HG03108 (cell line): ENCODE results near the gene CACNA1G.

Experiments used
- ATAC-seq: cut with Tn5 transposase; IDR thresholded peaks from one replicate; pipeline ENCODE4 v1.9.1; 2021; ENCODE audit warnings: moderate library complexity; ENCODE audit not compliant: unreplicated experiment

The CACNA1G gene

DNA sequence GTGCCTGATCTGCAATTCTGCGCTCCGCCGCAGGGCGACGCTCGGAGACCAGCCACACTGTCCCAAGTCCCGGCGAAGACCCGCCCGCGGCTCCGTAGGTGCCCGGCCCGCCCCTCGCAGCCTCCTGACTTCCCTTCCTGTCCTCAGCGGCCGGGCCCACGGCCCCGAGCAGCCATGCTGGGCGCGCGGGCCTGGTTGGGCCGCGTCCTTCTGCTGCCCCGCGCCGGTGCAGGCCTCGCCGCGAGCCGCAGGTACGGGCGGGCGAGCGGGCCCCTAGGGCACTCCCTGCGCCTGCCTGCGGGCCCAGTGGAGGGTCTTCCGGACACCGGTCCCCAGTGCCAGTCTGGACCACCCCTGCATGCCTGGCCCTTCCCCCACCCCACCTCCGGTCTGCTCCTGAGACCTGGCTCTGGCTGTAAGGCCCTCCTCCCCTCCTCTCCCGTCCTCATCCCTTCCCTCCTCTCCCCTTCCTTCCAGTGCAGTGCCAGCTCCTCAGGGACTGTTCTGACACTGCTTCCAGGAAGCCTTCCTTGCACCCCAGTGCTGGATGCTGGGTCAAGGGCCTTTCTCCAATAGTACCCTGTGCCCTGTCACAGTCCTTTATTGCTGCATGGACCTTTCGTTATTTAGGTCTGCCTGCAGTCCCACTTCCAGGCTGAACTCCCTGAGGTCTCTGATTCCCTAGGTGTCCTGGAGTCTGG, 13.3 kb upstream of the CACNA1G start, which contains the start of gene SPATA20:
SPATA20 (plus strand) TSS at position 140 of the 701 bp plus-strand sequence; CDS start at position 175, 35 bp downstream.
- ATAC-seq = peak; percentile 75

DNA sequence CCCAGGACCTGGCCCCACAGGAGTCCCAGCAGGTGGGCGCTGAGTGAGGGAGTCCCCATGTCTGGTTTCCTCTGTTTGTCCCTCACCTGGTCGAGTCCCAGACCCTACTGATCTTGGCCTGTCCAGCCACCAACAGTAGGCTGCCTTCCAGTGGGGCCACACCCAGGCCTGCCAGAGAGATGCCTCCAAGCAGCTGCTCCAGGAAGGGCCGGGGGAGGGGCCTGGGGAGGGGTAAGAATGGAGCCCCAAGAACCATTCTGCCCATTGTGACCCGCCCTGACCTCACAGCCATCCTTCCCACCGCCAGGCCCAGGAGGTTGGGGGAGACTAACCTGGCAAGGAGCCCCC, 12.8 kb upstream of the CACNA1G start:
- no peak for ATAC-seq

DNA sequence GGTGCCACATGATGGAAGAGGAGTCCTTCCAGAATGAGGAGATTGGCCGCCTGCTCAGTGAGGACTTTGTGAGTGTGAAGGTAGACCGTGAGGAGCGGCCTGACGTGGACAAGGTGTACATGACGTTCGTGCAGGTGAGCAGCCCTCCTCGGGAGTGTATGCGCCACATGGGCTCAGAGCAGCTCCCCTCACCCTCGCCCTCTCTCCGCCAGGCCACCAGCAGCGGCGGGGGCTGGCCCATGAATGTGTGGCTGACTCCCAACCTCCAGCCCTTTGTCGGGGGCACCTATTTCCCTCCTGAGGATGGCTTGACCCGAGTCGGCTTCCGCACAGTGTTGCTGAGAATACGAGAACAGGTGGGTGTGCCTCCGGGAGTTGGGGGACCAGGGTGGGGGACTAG, 11.7 kb upstream of the CACNA1G start:
- no peak for ATAC-seq

DNA sequence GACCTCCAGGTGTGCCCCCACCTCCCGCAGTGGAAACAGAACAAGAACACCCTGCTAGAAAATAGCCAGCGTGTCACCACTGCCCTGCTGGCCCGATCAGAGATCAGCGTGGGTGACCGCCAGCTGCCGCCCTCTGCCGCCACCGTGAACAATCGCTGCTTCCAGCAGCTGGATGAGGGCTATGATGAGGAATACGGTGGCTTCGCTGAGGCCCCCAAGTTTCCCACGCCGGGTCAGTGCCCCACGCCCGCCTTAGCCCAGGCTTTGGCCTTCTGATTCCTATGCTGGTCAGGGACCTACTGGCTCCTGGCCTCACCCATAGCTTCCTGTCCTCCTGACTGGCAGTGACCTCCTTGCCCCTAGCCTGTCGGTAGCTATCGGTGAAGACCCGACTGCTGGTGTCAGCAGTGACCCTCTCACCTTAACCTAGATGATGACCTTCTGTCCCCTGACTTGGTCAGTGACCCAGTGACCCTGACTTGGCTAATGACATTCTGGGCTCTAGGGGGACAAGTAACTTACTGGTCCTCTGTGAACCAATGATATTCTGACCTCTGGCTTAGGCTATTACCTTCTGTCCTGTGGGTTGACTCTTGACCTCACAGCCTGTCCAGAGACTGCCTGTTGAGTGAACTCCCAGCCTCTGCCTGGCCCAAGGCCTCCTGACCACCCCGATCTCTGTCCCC, 11.1 kb upstream of the CACNA1G start:
- no peak for ATAC-seq

DNA sequence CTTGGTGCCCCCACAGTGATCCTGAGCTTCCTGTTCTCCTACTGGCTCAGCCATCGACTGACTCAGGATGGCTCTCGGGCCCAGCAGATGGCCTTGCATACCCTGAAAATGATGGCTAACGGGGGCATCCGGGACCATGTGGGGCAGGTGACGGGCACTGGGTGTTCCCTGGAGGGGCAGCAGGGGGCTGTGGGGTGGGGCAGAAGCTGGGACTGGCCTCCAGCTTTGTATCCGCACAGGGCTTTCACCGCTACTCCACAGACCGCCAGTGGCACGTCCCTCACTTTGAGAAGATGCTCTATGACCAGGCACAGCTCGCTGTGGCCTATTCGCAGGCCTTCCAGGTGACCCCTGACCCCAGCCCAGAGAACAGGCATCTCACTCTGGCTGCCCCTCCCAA, 10.5 kb upstream of the CACNA1G start:
- ATAC-seq = no peak

DNA sequence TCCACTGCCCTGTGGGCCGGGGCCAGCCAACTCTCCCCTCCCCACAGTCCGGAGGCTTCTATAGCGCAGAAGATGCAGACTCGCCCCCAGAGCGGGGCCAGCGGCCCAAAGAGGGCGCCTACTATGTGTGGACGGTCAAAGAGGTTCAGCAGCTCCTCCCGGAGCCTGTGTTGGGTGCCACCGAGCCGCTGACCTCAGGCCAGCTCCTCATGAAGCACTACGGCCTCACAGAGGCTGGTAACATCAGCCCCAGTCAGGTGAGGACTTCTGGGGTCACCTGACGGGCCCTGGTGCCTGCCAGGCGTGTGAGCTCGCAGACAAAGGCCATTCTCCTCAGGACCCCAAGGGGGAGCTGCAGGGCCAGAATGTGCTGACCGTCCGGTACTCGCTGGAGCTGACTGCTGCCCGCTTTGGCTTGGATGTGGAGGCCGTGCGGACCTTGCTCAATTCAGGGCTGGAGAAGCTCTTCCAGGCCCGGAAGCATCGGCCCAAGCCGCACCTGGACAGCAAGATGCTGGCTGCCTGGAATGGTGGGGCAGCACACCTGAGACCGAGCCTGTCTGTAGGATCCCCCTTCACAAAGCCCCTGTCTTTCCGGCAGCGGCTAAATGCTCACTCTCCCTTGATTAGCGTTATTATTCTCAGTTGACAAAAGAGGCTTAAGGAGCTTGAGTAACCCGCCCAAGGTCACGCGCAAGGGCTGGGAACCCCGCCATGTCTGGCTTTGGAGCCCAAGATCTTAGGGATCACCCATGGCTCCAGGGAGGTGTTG, 9.7 kb upstream of the CACNA1G start:
- ATAC-seq = no peak

DNA sequence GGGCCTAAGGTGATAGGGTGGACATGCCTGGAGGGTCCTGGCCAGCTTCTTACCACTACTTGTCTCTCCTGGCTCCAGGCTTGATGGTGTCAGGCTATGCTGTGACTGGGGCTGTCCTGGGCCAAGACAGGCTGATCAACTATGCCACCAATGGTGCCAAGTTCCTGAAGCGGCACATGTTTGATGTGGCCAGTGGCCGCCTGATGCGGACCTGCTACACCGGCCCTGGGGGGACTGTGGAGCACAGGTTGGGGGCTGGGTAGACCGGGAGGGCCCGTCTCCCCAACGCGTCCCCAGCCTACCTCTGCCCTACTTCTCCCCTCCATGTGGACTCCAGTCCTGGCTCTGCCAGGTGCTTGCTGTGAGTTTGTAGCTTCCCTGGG, 9.1 kb upstream of the CACNA1G start:
- no peak for ATAC-seq

DNA sequence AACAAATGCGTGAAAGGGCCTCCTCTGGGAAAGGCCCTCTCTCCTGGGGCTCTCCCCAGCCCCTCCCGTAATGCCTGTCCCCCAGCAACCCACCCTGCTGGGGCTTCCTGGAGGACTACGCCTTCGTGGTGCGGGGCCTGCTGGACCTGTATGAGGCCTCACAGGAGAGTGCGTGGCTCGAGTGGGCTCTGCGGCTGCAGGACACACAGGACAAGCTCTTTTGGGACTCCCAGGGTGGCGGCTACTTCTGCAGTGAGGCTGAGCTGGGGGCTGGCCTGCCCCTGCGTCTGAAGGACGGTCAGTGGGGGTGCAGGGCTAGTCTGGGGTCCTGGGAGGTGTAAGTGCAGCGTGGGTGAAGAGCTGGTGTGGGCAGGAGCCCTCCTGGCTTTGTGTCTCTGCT, 8.6 kb upstream of the CACNA1G start:
- ATAC-seq = no peak

DNA sequence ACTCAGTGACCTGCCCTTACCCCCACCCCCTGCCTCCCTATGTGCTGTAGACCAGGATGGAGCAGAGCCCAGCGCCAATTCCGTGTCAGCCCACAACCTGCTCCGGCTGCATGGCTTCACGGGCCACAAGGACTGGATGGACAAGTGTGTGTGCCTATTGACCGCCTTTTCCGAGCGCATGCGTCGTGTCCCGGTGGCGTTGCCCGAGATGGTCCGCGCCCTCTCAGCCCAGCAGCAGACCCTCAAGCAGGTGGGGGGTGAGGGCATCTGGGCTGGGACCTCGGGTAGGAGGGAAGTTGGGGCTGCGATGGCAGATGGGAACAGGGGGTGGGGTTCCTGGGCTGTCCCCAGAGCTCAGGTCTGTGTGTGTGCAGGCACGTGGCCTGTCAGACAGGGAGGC, 6.3 kb upstream of the CACNA1G start:
- ATAC-seq = no peak

DNA sequence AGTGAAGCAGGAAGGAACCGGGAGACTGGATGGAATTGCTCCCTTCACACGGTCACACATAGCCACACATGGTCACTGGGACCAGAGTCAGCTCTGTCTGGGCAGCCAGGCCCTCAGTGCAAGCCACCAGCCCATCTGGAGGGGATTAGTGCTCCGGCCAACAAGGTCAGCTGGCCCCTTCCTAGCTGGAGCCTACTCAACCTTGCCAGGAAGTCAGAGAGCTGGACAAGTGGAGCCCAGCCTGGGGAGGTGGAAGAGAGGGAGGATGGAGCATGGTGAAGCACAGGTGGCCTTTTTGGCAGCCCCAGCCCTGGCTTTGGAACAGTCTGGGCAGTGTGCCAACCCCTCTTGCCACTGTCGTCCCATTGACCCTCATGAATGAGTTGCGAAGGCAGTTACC, 3.7 kb upstream of the CACNA1G start:
- ATAC-seq = no peak

DNA sequence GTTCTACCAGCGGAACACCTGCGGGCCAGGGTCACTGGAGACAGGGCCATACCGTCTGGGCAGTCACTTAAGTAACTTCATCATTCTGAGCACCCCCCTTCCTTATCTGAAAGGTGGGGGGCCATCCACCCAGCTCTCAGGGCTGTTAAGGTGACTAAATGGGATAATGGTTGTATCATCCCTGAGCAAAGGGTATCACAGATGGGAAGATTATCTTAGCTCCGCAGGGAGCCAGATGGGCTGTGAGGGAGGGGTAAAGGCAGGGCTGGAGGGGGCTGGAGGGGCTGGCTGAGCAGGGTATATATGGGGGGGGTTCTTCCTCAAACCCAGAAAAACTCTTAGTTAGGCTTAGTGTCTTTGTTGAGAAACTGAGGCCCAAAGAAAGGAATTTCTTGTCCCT, 2.9 kb upstream of the CACNA1G start:
- no peak for ATAC-seq

DNA sequence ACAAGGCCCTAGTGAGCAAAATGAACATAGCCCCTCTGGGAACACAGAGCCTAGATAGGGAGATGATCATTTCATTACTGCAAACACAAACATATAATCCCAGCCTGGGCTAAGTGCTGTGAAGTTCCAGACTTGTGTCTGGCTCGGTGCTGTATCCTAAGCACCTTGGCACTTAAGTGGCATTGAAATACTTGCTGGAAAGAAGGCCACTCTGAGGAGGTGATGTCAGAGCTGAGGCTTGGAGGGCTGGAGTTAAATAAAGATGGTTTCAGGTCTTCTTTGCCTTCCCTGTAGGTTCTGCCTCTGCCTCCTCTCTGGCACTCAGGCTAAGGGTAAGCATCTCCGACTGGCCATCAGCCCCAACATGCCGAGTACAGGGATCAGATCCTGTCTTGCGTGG, 2.4 kb upstream of the CACNA1G start:
- no peak for ATAC-seq

DNA sequence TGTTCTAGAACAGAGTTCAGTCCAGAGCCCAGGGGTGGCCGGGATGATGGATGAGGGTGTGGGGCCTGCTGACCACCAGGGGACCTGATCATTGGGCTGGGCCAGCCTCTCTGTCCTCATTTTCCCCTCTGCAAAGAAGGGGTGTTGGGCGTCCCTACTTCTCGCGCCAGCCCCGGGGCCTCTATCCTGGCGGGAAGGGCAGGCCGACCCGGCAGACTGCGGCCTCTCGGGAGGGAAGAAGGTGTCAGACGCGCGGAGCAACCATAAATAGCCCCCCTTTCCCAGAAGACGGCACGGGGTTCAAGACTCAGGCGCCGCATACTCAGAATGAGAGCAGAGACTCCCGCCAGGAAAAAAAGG, 2.0 kb upstream of the CACNA1G start:
- ATAC-seq = no peak

DNA sequence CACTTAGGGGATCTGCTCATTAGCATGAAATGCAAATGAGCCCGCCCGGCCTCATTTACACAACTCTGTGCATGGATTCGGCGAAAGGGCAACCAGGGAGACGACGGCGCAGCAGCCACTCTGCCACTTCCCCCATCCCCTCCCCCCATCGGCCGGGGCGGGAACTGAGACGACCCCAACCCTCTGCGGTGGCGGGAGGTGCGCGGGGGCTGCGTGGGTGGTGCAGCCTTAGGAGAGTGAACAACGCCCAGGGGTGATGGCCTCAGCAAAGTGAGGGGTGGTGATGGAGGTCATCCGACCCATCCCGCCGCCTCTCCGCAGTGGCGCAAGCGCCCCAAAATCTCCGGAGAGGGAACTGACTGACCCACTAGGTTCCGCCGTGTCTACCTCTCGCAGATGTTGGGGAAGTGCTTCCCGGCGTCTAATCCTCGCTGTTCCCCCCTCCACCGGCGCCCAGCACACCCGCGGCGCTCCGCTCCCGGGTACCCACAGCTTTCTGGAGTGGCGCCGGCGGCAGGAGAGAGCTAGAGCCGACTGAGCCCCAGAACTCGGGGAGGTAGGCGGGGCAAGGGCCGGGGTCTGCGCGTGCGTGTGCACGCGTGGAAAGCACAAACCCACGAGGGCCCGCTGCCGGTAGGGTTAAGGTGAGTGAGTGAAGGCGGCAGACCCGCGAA, 1.4 kb upstream of the CACNA1G start:
- ATAC-seq = no peak

DNA sequence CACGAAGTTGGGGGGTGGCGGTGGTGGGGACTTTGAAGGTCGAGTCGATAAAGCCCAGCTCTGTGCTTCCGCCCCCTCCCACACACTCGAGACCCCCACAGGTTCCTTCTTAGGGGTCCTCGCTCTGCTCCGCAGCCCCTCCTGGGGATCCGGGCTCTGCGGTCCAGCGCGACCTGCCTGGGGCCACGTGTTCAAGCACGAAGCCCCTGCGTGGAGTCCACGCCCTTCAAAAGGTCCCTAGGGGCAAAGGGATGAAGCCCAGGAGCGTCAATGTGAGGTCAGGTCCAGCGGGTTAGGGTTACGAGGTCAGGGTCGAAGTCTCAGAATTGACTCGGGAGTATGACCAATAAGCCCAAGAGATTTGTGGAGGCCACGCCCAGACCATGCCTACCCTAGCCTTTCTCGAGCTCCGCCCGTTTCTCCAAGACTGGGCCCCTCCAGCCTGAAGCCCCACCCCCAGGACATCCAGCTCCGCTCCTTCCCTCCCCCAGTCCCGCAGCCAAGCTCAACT, 786 bp upstream of the CACNA1G start:
- no peak for ATAC-seq

DNA sequence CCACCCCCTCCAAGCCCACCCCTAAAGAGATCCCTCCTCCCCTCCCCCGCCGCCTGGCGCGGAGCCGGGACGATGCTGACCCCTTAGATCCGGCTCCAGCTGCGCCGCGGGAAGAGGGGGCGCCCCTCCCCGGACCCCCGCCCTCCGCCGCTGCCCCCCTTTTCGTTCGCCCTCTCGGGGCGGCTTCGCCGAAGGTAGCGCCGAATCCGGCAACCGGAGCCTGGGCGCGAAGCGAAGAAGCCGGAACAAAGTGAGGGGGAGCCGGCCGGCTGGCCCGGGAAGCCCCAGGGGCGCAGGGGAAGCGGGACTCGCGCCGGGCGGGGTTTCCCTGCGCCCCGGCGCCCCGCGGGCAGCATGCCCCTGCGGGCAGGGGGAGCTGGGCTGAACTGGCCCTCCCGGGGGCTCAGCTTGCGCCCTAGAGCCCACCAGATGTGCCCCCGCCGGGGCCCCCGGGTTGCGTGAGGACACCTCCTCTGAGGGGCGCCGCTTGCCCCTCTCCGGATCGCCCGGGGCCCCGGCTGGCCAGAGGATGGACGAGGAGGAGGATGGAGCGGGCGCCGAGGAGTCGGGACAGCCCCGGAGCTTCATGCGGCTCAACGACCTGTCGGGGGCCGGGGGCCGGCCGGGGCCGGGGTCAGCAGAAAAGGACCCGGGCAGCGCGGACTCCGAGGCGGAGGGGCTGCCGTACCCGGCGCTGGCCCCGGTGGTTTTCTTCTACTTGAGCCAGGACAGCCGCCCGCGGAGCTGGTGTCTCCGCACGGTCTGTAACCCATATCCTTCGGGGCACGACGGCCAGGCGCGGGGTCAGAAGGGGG, 623 bp downstream of the CACNA1G start:
- ATAC-seq = no peak

DNA sequence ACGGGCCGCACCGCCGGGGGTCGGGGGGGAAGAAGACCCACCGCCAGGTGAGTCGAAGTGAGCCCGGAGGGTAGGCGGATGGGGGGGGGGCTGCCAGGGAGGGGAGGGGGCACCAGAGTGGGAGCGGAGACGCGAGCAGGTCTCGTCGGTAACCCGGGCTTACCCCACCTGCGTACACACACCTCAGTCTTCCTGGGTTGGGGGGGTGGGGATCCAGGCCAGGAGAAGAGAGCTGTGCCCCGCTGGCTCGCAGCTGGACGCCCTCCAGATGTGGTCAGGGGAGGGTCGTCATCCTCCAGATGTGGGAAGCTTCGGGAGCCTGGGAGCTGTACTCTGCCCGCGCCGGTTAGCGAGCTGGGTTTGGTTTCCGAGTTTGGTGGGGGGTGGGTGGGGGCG, 1.2 kb downstream of the CACNA1G start:
- ATAC-seq = no peak

DNA sequence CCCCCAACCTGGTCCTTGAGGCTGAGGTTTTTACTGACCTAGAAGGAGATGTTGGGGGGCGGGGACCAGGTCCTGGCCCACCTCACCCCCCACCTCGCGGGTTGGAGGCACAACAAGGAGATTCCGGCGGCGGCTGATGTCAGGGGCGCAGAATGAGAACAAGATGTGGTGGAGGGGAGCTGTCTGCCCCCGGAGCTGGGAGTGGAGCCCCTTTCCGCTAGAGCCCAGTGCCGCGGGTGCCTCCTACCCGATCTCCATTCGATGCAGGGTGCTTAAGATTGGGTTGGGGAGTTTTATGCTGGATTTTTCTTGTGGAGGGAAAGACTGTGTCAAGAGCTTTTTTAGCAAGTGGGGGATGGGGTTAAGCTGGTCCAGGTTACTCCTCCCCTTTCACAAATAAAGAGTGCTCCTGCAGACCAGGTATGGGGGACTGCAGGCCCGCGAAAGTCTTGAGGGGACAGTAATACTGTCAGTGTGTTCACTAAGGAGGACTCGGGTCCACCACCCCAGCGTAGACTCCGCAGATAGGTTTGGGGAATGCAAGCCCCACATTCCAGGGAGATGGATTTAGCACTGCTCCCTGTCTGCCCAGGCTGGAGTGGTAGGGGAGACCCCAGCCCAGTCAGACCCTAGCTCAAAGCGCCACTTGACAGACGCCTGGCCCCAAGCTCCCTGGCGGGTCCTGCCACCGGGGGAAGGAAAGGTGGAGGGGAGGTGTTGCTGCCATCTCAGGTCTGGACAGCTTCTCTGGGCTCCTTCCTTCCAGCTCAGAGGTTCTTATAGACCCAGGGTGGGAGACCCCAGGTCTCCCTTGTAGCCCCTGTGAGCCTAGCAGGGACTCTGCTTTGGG, 2.0 kb downstream of the CACNA1G start:
- ATAC-seq = no peak

DNA sequence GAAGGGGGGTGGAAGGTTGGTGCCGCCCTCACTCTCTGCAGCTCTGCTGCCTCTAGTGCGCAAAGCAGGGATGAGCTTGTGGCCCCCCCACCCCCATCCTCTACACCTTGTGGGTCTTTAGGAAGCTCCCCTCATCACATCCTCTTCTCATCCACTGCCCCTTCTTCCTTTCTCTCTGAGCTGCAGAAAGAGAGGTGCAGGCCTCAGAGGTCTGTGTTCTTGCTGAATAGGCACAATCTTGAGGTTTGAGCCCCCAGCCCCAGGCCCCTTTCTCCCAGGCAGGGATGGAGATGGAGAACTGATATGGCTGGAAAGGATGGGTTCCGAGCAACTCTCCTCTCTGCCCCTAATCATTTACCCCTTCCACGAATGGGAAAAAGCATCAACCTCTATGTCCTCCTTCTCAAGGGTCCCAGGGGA, 2.6 kb downstream of the CACNA1G start:
- ATAC-seq = no peak

DNA sequence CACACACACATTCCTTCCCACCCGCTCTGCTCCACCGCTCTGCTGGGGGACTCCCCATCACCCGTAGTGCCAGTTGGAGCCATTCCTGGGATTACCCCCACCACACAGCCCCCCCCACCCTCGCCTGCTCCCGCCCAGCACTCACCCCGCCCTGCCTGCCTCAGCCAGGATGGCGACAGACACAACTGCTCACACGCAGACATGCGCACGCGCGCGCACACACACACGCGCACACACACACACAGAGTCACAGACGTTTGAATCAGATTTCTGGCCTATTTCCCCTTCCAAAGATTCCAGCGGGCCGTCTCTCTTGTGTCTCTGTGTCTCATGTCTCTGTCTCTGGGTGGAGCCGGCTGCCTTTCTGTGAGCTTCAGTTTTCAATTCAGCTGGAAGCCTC, 4.4 kb downstream of the CACNA1G start:
- ATAC-seq = no peak
